PC-9 (cell line): Measurements from ENCODE around the gene LARGE1. TPM values are rescaled to one million over a fixed set of nuclear protein-coding genes. Genes with fewer than 3 reads are reported as not detected.

ENCODE experiments used
- BruUV-seq: library from RNA; stranded (reverse); fragments of 400-500 nt; replicated peaks from 2 replicates; lab custom pipeline; 2021; lab: Mats Ljungman, UMichigan
- CTCF ChIA-PET: fragments of 300-600 bp; sonication (Branson Sonifier 250); formaldehyde crosslinking; loops from one replicate; lab custom pipeline; 2022; ENCODE audit warnings: antibody characterized with exemption; lab: Charles Lee
- POLR2A ChIA-PET: fragments of 300-600 bp; sonication (Branson Sonifier 250); formaldehyde crosslinking; loops from one replicate; lab custom pipeline; 2022; ENCODE audit warnings: antibody characterized with exemption; ENCODE audit not compliant: unreplicated experiment; lab: Charles Lee
- DNase-seq, 2 experiments: peaks; one replicate each; pipeline versions ENCODE4 v3.0.0 to v3.0.0-alpha.2; 2015 to 2022; ENCODE audit warnings: mixed read lengths in 1 of 2
- H2AFZ ChIP-seq: fragments of 200-600 bp; sonication (generic); 2 replicates; pipeline ENCODE4 v1.8.1; 2017; ENCODE audit warnings: antibody characterized with exemption
- H3F3A ChIP-seq: fragments of 200-600 bp; sonication (generic); 2 replicates; pipeline ENCODE4 v1.8.1; 2017; ENCODE audit warnings: antibody characterized with exemption, mild to moderate bottlenecking, low read depth; ENCODE audit not compliant: insufficient read depth
- H3K27ac ChIP-seq: fragments of 200-600 bp; sonication (generic); 2 replicates; pipeline ENCODE4 v1.6.1; 2016; ENCODE audit warnings: mixed run types
- H3K27me3 ChIP-seq: fragments of 200-600 bp; sonication (generic); 2 replicates; pipeline ENCODE4 v1.6.1; 2016; ENCODE audit warnings: low read depth, mixed run types; ENCODE audit not compliant: insufficient read depth
- H3K36me3 ChIP-seq: fragments of 200-600 bp; sonication (generic); 2 replicates; pipeline ENCODE4 v1.6.1; 2016; ENCODE audit warnings: low read depth, mixed run types
- H3K4me1 ChIP-seq: fragments of 200-600 bp; sonication (generic); replicated peaks from 2 replicates; pipeline ENCODE4 v1.6.1; 2016; ENCODE audit warnings: mixed run types; ENCODE audit not compliant: insufficient read depth
- H3K4me2 ChIP-seq: fragments of 200-600 bp; sonication (generic); 2 replicates; pipeline ENCODE4 v1.6.1; 2017; ENCODE audit warnings: mixed run types
- H3K4me3 ChIP-seq: fragments of 200-600 bp; sonication (generic); 2 replicates; pipeline ENCODE4 v1.6.1; 2016; ENCODE audit warnings: mixed run types
- H3K79me2 ChIP-seq: fragments of 200-600 bp; sonication (generic); 2 replicates; pipeline ENCODE4 v1.6.1; 2017; ENCODE audit warnings: low read depth, mixed run types
- H3K9me2 ChIP-seq: fragments of 200-600 bp; sonication (generic); 2 replicates; pipeline ENCODE4 v1.8.1; 2017; ENCODE audit warnings: mild to moderate bottlenecking; ENCODE audit not compliant: insufficient read depth
- H3K9me3 ChIP-seq: fragments of 200-600 bp; sonication (generic); 2 replicates; pipeline ENCODE4 v1.8.1; 2016; ENCODE audit warnings: low read depth; ENCODE audit not compliant: insufficient read depth
- H4K20me1 ChIP-seq: fragments of 200-600 bp; sonication (generic); 2 replicates; pipeline ENCODE4 v1.8.1; 2017; ENCODE audit not compliant: insufficient read depth
- CTCF ChIP-seq: fragments of 200-600 bp; sonication (generic); conservative IDR thresholded peaks from 2 replicates; pipeline ENCODE4 v1.6.1; 2017; ENCODE audit warnings: mixed run types, antibody characterized with exemption, mild to moderate bottlenecking, moderate library complexity
- EZH2 ChIP-seq: fragments of 200-600 bp; sonication (generic); IDR thresholded peaks from 2 replicates; pipeline ENCODE4 v1.8.0; 2017; ENCODE audit warnings: antibody characterized with exemption, low read depth
- intact Hi-C: fragments of 100-400 bp; cut with micrococcal nuclease; formaldehyde crosslinking; loops from one replicate; pipeline ENCODE4 v1.10.0; 2022; ENCODE audit not compliant: unreplicated experiment
- total RNA-seq: library from RNA; stranded (reverse); gene quantifications from 2 replicates; pipeline ENCODE4 v1.2.3, GENCODE V29; 2021

The LARGE1 gene
- total RNA-seq, 1 experiment from 2014 or later: 12.5 TPM

DNA sequence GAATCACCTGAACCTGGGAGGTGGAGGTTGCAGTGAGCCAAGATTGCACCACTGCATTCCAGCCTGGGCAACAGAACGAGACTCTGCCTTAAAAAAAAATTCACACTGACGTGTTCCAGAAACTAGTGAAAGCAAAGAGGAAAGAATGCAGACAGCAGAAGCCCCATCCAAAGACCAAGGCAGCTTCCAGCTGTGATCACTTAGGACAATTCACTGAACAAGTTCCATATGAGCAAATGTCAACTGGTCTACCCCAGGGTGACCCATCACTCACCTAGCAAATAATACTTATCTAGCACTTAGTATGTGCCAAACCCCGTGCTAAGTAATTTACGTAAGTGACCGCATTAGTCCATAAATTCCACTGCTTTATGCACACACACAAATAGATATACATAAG, 138.9 kb downstream of the LARGE1 start:
- H4K20me1 ChIP-seq: 0 out of 2 replicates have a peak, but pooled peaks cover 3% of the 10 kb centered on the region
- no peak overlapping the region for H3K27ac ChIP-seq
- CTCF ChIA-PET: no interaction called here
- no peaks in the 10 kb centered on the region for H3K27me3 ChIP-seq
- no peaks in the 10 kb centered on the region for H3F3A ChIP-seq
- 0 out of 2 replicates have a peak, but pooled peaks cover 8% of the 10 kb centered on the region for H3K4me1 ChIP-seq
- no peaks in the 10 kb centered on the region for H3K9me3 ChIP-seq
- no peaks in the 10 kb centered on the region for H3K36me3 ChIP-seq
- H2AFZ ChIP-seq: no peak overlapping the region
- no peak overlapping the region for H3K4me3 ChIP-seq
- BruUV-seq: no TSS peak
- POLR2A ChIA-PET: no interaction called here
- TF ChIP-seq CTCF (no peak), EZH2 (no peak)
- intact Hi-C loops: no loop called here
- H3K9me2 ChIP-seq: no peaks in the 10 kb centered on the region
- H3K4me2 ChIP-seq: no peak overlapping the region
- no peaks in the 10 kb centered on the region for H3K79me2 ChIP-seq
- DNase-seq: no peak

DNA sequence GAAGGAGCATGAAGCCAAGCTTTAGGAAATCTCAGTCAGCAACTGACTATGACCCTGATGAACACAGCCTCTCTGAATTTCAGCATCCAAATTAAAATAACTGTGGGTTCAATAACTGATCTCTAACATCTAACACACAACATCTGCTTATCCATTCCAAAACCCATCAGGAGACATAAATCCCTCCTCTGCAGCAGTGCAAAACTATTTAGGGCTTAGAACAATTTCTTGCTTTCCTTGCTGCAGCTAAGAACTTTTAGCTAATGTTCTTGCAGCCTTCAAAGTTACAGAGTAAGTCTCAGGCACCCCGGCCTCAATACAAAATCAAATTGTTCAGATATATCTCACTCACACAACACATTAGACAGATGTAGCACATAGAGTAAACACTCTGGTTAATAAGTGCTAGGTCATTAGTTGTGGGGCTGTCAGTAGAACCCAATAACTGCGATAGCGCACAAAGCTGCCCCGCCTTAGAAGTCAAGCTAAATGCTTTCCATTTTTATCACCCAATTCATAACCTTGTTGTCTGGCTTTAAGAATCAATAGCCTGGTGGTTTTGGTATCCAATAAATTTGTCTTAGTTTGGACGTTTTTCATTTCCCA, 139.6 kb downstream of the LARGE1 start:
- Histone ChIP-seq H4K20me1 (0 out of 2 replicates have a peak, but pooled peaks cover 3% of the 10 kb centered on the region), H3K27ac (no peak overlapping the region), H3K36me3 (no peaks in the 10 kb centered on the region), H3K4me3 (no peak overlapping the region), H3F3A (no peaks in the 10 kb centered on the region), H3K79me2 (no peaks in the 10 kb centered on the region), H3K9me2 (no peaks in the 10 kb centered on the region), H3K4me2 (no peak overlapping the region), H3K27me3 (no peaks in the 10 kb centered on the region), H2AFZ (no peak overlapping the region), H3K9me3 (no peaks in the 10 kb centered on the region), H3K4me1 (0 out of 2 replicates have a peak, but pooled peaks cover 3% of the 10 kb centered on the region)
- POLR2A ChIA-PET: no interaction called here
- TF ChIP-seq EZH2 (no peak), CTCF (no peak)
- BruUV-seq: no TSS peak
- intact Hi-C loops: no loop called here
- CTCF ChIA-PET: no interaction called here
- DNase-seq: no peak

DNA sequence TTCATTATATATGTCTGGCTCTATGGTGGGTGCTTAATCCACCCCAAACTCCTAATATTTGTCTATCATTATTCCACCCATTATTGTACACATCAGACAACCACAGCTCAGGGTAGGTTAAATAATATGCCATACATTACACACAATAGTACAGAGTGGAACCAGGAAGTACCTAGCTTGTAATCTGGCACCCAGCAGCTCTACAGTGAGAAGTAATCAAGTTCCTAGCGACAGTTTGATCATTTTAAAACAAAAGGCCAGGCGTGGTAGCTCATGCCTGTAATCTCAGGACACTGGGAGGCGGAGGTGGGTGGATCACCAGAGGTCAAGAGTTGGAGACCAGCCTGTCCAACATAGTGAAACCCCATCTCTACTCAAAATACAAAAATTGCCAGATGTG, 141.0 kb downstream of the LARGE1 start:
- Histone ChIP-seq H3K4me3 (no peak overlapping the region), H3F3A (no peaks in the 10 kb centered on the region), H3K9me3 (no peaks in the 10 kb centered on the region), H3K4me1 (no peaks in the 10 kb centered on the region), H3K4me2 (no peak overlapping the region), H4K20me1 (0 out of 2 replicates have a peak, but pooled peaks cover 3% of the 10 kb centered on the region), H3K27me3 (no peaks in the 10 kb centered on the region), H3K36me3 (no peaks in the 10 kb centered on the region), H3K79me2 (no peaks in the 10 kb centered on the region), H2AFZ (no peak overlapping the region), H3K9me2 (no peaks in the 10 kb centered on the region), H3K27ac (no peak overlapping the region)
- ChIA-PET POLR2A (no interaction called here), CTCF (no interaction called here)
- intact Hi-C loops: no loop called here
- TF ChIP-seq EZH2 (no peak), CTCF (no peak)
- no peak for DNase-seq
- no TSS peak for BruUV-seq
